A549 (cell line): ENCODE measurements around the gene CYP26B1. TPM values are rescaled to one million over a fixed set of nuclear protein-coding genes. Genes with fewer than 3 reads are reported as not detected.

Source experiments
- ATAC-seq, 2 experiments: fragments of 200-7000 bp in 1 of 2; fragments of >200 bp in 1 of 2; cut with Nextera tagmentation in 1 of 2; cut with Tn5 transposase in 1 of 2; 3 replicates each; pipeline versions ENCODE4 v1.8.0 to v1.9.1; 2018 to 2020; ENCODE audit warnings: mild to moderate bottlenecking in 1 of 2, moderate library complexity in 1 of 2
- CTCF ChIA-PET: fragments of 300-600 bp; sonication (Branson Sonifier 250); formaldehyde crosslinking; extraction: SDS; loops from one replicate; lab custom pipeline; 2021; ENCODE audit warnings: antibody characterized with exemption, inconsistent platforms; lab: Yijun Ruan, JAX
- POLR2A ChIA-PET: fragments of 350-600 bp; formaldehyde crosslinking; extraction: SDS; loops from one replicate; lab custom pipeline; 2021; ENCODE audit warnings: antibody characterized with exemption, inconsistent platforms; lab: Yijun Ruan, JAX
- DNase-seq, 2 experiments: peaks; one replicate each; pipeline versions ENCODE4 v3.0.0 to v3.0.0-alpha.2; 2011 to 2016; ENCODE audit warnings: low read depth in 1 of 2, low spot score in 1 of 2
- FAIRE-seq: peaks from 2 replicates; lab custom pipeline; 2011; peaks lifted over from hg19 to GRCh38; lab: Jason Lieb, UNC
- H3K27ac ChIP-seq, 2 experiments: fragments of >200 bp; sonication (Bioruptor Twin); formaldehyde crosslinking; 3 replicates each; pipeline ENCODE4 v1.5.1; 2016 to 2017
- H3K4me1 ChIP-seq: fragments of >200 bp; sonication (Bioruptor Twin); formaldehyde crosslinking; 3 replicates; pipeline ENCODE4 v1.6.1; 2016
- H3K4me2 ChIP-seq: fragments of >200 bp; sonication (Bioruptor Twin); formaldehyde crosslinking; 3 replicates; pipeline ENCODE4 v1.6.1; 2016
- H3K4me3 ChIP-seq: fragments of >200 bp; sonication (Bioruptor Twin); formaldehyde crosslinking; 3 replicates; pipeline ENCODE4 v1.5.1; 2016
- H3K9me3 ChIP-seq: fragments of >200 bp; sonication (Bioruptor Twin); formaldehyde crosslinking; 3 replicates; pipeline ENCODE4 v1.6.1; 2016
- ATOH8 ChIP-seq: fragments of 250-450 bp; sonication (Bioruptor Pico); IDR thresholded peaks from 2 replicates; pipeline ENCODE4 v1.5.0; 2020; ENCODE audit warnings: low read depth, mild to moderate bottlenecking, moderate library complexity
- BCL3 ChIP-seq: fragments of >200 bp; sonication (Bioruptor Twin); formaldehyde crosslinking; IDR thresholded peaks from 3 replicates; pipeline ENCODE4 v1.6.1; 2016
- BHLHE40 ChIP-seq: IDR thresholded peaks from 2 replicates; pipeline ENCODE4 v1.6.1; 2012; ENCODE audit warnings: low read depth, low read length, inconsistent platforms
- CBX2 ChIP-seq: fragments of 200-600 bp; sonication (generic); IDR thresholded peaks from 2 replicates; pipeline ENCODE4 v1.6.1; 2016; ENCODE audit warnings: low read depth, mild to moderate bottlenecking, borderline replicate concordance
- CBX8 ChIP-seq: fragments of 200-600 bp; sonication (generic); IDR thresholded peaks from 2 replicates; pipeline ENCODE4 v1.6.1; 2016
- E2F6 ChIP-seq: IDR thresholded peaks from 2 replicates; pipeline ENCODE4 v1.6.1; 2012; ENCODE audit warnings: low read depth, borderline replicate concordance
- EHF ChIP-seq: fragments of 250-450 bp; sonication (Bioruptor Pico); IDR thresholded peaks from 2 replicates; pipeline ENCODE4 v1.5.0; 2020; ENCODE audit warnings: mild to moderate bottlenecking
- FOSL2 ChIP-seq, 2 experiments: fragments of 450-650 bp in 1 of 2; fragments of >200 bp in 1 of 2; sonication (Bioruptor Twin) in 1 of 2; formaldehyde crosslinking; IDR thresholded peaks; 2 replicates each; pipeline versions ENCODE4 v1.5.0 to v1.6.1; 2016 to 2020; ENCODE audit warnings: mild to moderate bottlenecking in 1 of 2, moderate library complexity in 1 of 2
- MAFK ChIP-seq: fragments of 450-650 bp; IDR thresholded peaks from 2 replicates; pipeline ENCODE4 v1.6.1; 2014; ENCODE audit not compliant: partially characterized antibody
- MAX ChIP-seq: IDR thresholded peaks from 2 replicates; pipeline ENCODE4 v1.6.1; 2012
- MYC ChIP-seq: IDR thresholded peaks from 2 replicates; pipeline ENCODE4 v1.6.1; 2012; ENCODE audit warnings: mild to moderate bottlenecking, inconsistent platforms, low read length, improper control_type of control experiment, borderline replicate concordance
- PBX3 ChIP-seq: IDR thresholded peaks from 2 replicates; pipeline ENCODE4 v1.6.1; 2012
- RAD21 ChIP-seq, 2 experiments: fragments of >200 bp in 1 of 2; sonication (Bioruptor Twin) in 1 of 2; formaldehyde crosslinking in 1 of 2; IDR thresholded peaks in 1 of 2; conservative IDR thresholded peaks in 1 of 2; 2 replicates in 1 of 2; 3 replicates in 1 of 2; pipeline ENCODE4 v1.6.1; 2012 to 2018; ENCODE audit warnings: inconsistent platforms in 1 of 2
- RARB ChIP-seq: fragments of 250-450 bp; sonication (Bioruptor Pico); IDR thresholded peaks from 2 replicates; pipeline ENCODE4 v1.8.0; 2021; ENCODE audit warnings: mild to moderate bottlenecking, moderate library complexity
- RCOR1 ChIP-seq: fragments of 150-350 bp; IDR thresholded peaks from 2 replicates; pipeline ENCODE4 v1.6.1; 2014; ENCODE audit warnings: antibody characterized with exemption, low read length, low read depth
- RNF2 ChIP-seq: fragments of 200-600 bp; sonication (generic); IDR thresholded peaks from 2 replicates; pipeline ENCODE4 v1.6.1; 2016; ENCODE audit warnings: low read depth, mild to moderate bottlenecking, antibody characterized with exemption, moderate library complexity, borderline replicate concordance
- TFCP2L1 ChIP-seq: fragments of 250-450 bp; sonication (Bioruptor Pico); IDR thresholded peaks from 2 replicates; pipeline ENCODE4 v1.5.0; 2021; ENCODE audit warnings: mild to moderate bottlenecking
- USF2 ChIP-seq: fragments of 450-650 bp; IDR thresholded peaks from 2 replicates; pipeline ENCODE4 v1.6.1; 2014; ENCODE audit warnings: antibody characterized with exemption
- ZNF302 ChIP-seq: fragments of 250-450 bp; sonication (Bioruptor Pico); IDR thresholded peaks from 2 replicates; pipeline ENCODE4 v1.9.0; 2021; ENCODE audit warnings: inconsistent platforms, mild to moderate bottlenecking, moderate library complexity
- WGBS: methylation state at CpG from one replicate; pipeline ENCODE4 v1.1.6; 2017; ENCODE audit errors: missing lambda C conversion rate; 5-methylcytosine and 5-hydroxymethylcytosine counted together
- polyA minus RNA-seq: library from RNA; depleted of rRNA, polyadenylated mRNA; stranded (reverse); fragments of >200 nt; gene quantifications from 2 replicates; pipeline ENCODE4 v1.2.3, GENCODE V29; 2011; rRNA and poly(A)+ RNA removed
- polyA plus RNA-seq, 4 experiments: library from polyadenylated mRNA; depleted of rRNA in 3 of 4; stranded (reverse); fragments of >200 nt; fragmentation: RNase III in 1 of 4; extraction: RNeasy Plus Mini Kit Qiagen cat#74134 plus additional on column Dnase treatment in 1 of 4; gene quantifications; 2 replicates in 3 of 4; 3 replicates in 1 of 4; pipeline ENCODE4 v1.2.3, GENCODE V29; 2011 to 2017
- TF ChIP-seq, protein P1 (sequence below): fragments of 200-600 bp; sonication (generic); IDR thresholded peaks from 2 replicates; pipeline ENCODE4 v1.6.1; 2016; ENCODE audit warnings: antibody characterized with exemption, mild to moderate bottlenecking, moderate library complexity

CYP26B1 gene, protein sequence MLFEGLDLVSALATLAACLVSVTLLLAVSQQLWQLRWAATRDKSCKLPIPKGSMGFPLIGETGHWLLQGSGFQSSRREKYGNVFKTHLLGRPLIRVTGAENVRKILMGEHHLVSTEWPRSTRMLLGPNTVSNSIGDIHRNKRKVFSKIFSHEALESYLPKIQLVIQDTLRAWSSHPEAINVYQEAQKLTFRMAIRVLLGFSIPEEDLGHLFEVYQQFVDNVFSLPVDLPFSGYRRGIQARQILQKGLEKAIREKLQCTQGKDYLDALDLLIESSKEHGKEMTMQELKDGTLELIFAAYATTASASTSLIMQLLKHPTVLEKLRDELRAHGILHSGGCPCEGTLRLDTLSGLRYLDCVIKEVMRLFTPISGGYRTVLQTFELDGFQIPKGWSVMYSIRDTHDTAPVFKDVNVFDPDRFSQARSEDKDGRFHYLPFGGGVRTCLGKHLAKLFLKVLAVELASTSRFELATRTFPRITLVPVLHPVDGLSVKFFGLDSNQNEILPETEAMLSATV
- polyA plus RNA-seq (2011; rRNA removed) = 9.7 and 13.4 TPM in 2 replicates
- polyA plus RNA-seq (2012; cell fraction: cytosol; rRNA removed) = 14.1 and 17.9 TPM in 2 replicates
- 32.4 and 41.7 TPM in 2 replicates for polyA plus RNA-seq (2012; cell fraction: nucleus; rRNA removed)
- 13.0 to 18.9 TPM (median 13.6 TPM) in 3 replicates for polyA plus RNA-seq (2017; fragmentation: RNase III; extraction: RNeasy Plus Mini Kit Qiagen cat#74134 plus additional on column Dnase treatment)
- 6.5 and 10.8 TPM in 2 replicates for polyA minus RNA-seq

GRCh38 chr2:72147303-72147971 is at the start of gene CYP26B1:
CYP26B1 (minus strand) TSS chr2:72147862; CDS start chr2:72147834, 28 bp downstream.
- no peak for FAIRE-seq
- Histone ChIP-seq H3K4me3 (peak within 1 kb of the TSS; percentile 61), H3K9me3 (no peaks in the 10 kb centered on the region), H3K27ac (peak within 1 kb of the TSS; percentile 26 to 59; a peak in 5 of 6 replicates), H3K4me2 (peak within 1 kb of the TSS; percentile 98), H3K4me1 (peaks cover 47% of the 10 kb centered on the region)
- POLR2A ChIA-PET = no interaction called here
- WGBS = 3% methylated on average over 30 of the region's 69 CpGs
- TF ChIP-seq RARB (CRISPR knock-in tag) = no peak
- peak; percentile 62 for TF ChIP-seq MAX
- TF ChIP-seq E2F6 = 0 out of 2 replicates have a peak, but pooled peaks have one; percentile 41
- TF ChIP-seq RNF2 = no peak; the same call in 1 of the 2 replicates
- no peak for TF ChIP-seq RCOR1
- 0 out of 5 replicates have a peak, but pooled peaks of 1 of the 2 experiments have one; percentile 14 for TF ChIP-seq RAD21 (conservative IDR thresholded peaks at IDR 0.05 in 1 of 2, IDR thresholded peaks at IDR 0.05 in 1 of 2)
- 0 out of 6 replicates have a peak, but pooled peaks of 1 of the 2 experiments have one; percentile 3 for ATAC-seq
- CTCF ChIA-PET = interaction anchor here (0.5 to 12.0 kb wide), 12 partner anchors 9 to 597 kb away, joined by 3 to 185 read pairs (median 10); no protein-coding TSS in a partner anchor
- DNase-seq = no peak

DNA sequence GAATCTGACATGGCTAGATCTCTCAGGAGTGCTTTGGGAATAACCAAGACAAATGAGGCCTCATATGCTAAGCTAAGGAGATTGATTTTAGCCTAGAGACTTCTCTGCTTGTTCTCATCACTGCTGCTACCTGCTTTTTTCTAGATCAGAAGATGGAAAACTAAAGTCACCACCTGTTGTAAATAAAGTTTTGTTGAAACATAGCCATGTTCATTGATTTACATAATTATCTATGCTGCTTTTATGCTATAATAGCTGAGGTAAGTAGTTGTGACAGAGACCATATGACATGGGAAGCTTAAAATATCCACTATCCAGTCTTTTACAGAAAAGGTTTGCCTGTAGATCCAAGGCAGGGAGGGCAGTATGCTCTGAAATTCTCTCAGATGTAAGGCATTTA is 46.1 kb upstream of the CYP26B1 start:
- no peak overlapping the region for H3K4me3 ChIP-seq
- no peak overlapping the region for H3K4me2 ChIP-seq
- ATAC-seq (no peak), FAIRE-seq (no peak), DNase-seq (no peak)
- no peak overlapping the region for H3K27ac ChIP-seq
- H3K9me3 ChIP-seq = no peaks in the 10 kb centered on the region
- POLR2A ChIA-PET = no interaction called here
- peaks cover 6% of the 10 kb centered on the region for H3K4me1 ChIP-seq
- TF ChIP-seq MYC (no peak), BCL3 (no peak), MAFK (no peak), BHLHE40 (no peak), FOSL2 (IDR thresholded peaks at IDR 0.05) (no peak), FOSL2 (CRISPR knock-in tag; IDR thresholded peaks at IDR 0.05) (no peak), TFCP2L1 (CRISPR knock-in tag) (no peak), USF2 (no peak)
- CTCF ChIA-PET = interaction anchor here (0.6 kb wide), 1 partner anchor 365 kb away, joined by 3 read pairs; no protein-coding TSS in a partner anchor

- FAIRE-seq = no peak
- ATAC-seq = no peak
- Histone ChIP-seq H3K4me2 (no peak overlapping the region), H3K4me1 (no peaks in the 10 kb centered on the region), H3K9me3 (no peaks in the 10 kb centered on the region), H3K4me3 (no peak overlapping the region), H3K27ac (no peak overlapping the region)
- WGBS = 81% methylated on average over 1 of the region's 1 CpG
- DNase-seq = no peak
- ChIA-PET POLR2A (no interaction called here), CTCF (interaction anchor here (1.2 kb wide), 2 partner anchors 13 to 41 kb away, joined by 3 to 4 read pairs; no protein-coding TSS in a partner anchor)
- no peak for TF ChIP-seq ATOH8 (CRISPR knock-in tag)
- TF ChIP-seq, protein P1, sequence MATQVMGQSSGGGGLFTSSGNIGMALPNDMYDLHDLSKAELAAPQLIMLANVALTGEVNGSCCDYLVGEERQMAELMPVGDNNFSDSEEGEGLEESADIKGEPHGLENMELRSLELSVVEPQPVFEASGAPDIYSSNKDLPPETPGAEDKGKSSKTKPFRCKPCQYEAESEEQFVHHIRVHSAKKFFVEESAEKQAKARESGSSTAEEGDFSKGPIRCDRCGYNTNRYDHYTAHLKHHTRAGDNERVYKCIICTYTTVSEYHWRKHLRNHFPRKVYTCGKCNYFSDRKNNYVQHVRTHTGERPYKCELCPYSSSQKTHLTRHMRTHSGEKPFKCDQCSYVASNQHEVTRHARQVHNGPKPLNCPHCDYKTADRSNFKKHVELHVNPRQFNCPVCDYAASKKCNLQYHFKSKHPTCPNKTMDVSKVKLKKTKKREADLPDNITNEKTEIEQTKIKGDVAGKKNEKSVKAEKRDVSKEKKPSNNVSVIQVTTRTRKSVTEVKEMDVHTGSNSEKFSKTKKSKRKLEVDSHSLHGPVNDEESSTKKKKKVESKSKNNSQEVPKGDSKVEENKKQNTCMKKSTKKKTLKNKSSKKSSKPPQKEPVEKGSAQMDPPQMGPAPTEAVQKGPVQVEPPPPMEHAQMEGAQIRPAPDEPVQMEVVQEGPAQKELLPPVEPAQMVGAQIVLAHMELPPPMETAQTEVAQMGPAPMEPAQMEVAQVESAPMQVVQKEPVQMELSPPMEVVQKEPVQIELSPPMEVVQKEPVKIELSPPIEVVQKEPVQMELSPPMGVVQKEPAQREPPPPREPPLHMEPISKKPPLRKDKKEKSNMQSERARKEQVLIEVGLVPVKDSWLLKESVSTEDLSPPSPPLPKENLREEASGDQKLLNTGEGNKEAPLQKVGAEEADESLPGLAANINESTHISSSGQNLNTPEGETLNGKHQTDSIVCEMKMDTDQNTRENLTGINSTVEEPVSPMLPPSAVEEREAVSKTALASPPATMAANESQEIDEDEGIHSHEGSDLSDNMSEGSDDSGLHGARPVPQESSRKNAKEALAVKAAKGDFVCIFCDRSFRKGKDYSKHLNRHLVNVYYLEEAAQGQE = no peak
- no peak for TF ChIP-seq PBX3
- TF ChIP-seq ZNF302 (CRISPR knock-in tag) = no peak
- TF ChIP-seq CBX8 = no peak
- no peak for TF ChIP-seq CBX2
- TF ChIP-seq EHF (CRISPR knock-in tag) = no peak
Observed at GRCh38 chr2:72191441-72191840, 43.8 kb upstream of the CYP26B1 start.
